Putamen (tissue), 1 donor: Measurements from ENCODE around the gene CHD3.
"Not testable (repeated sequence)": the region's sequence is repeated elsewhere in the genome, so short reads cannot be mapped to it uniquely, and the experiment has no call there.

Source experiments
- DNase-seq: peaks from one replicate; pipeline ENCODE4 v3.0.0-alpha.2; 2016; ENCODE audit warnings: low spot score

Gene CHD3

GRCh38 chr17:7931709-7932482 lies 43.3 kb downstream of the CHD3 start, which contains the start of the genes CNTROB and TRAPPC1:
TSS of gene CNTROB (plus strand) at chr17:7932206. CDS start at chr17:7933080, 874 bp downstream.
TSS of gene TRAPPC1 (minus strand) at chr17:7931946. CDS start at chr17:7931829, 117 bp downstream.
- DNase-seq, result peak; percentile 99

- DNase-seq, result no peak
Observed at GRCh38 chr17:7932483-7932891, 43.9 kb downstream of the CHD3 start.

- no peak for DNase-seq
Observed at GRCh38 chr17:7932949-7933348, 44.4 kb downstream of the CHD3 start.

- DNase-seq, result no peak
Observed at GRCh38 chr17:7935859-7936258, 47.3 kb downstream of the CHD3 start.

GRCh38 chr17:7940034-7940433 lies 51.4 kb downstream of the CHD3 start:
- DNase-seq, result no peak

- no peak for DNase-seq
Observed at GRCh38 chr17:7940743-7941142, 52.2 kb downstream of the CHD3 start.

GRCh38 chr17:7943291-7943690 lies 54.7 kb downstream of the CHD3 start:
- DNase-seq, result no peak

- DNase-seq, result no peak
Observed at GRCh38 chr17:7944326-7944725, 55.7 kb downstream of the CHD3 start.

GRCh38 chr17:7945651-7946050 lies 57.1 kb downstream of the CHD3 start:
- DNase-seq, result no peak

- no peak for DNase-seq
Observed at GRCh38 chr17:7946441-7946840, 57.9 kb downstream of the CHD3 start.

GRCh38 chr17:7947651-7948050 lies 59.1 kb downstream of the CHD3 start:
- DNase-seq, result no peak

GRCh38 chr17:7950578-7950977 lies 62.0 kb downstream of the CHD3 start:
- DNase-seq, result no peak

GRCh38 chr17:7951143-7951792 lies 62.7 kb downstream of the CHD3 start:
- no peak for DNase-seq

GRCh38 chr17:7953266-7953665 lies 64.7 kb downstream of the CHD3 start:
- DNase-seq, result not testable (repeated sequence)

GRCh38 chr17:7955414-7956227 lies 67.0 kb downstream of the CHD3 start:
- peak; percentile 72 for DNase-seq

- no peak for DNase-seq
Observed at GRCh38 chr17:7956228-7956965, 67.8 kb downstream of the CHD3 start.

GRCh38 chr17:7959503-7960253 lies 71.1 kb downstream of the CHD3 start:
- DNase-seq, result no peak

- DNase-seq, result no peak
Observed at GRCh38 chr17:7961421-7961820, 72.8 kb downstream of the CHD3 start.
